HepG2 (cell line): ENCODE data around the gene DLG5. TPM values are rescaled to one million over a fixed set of nuclear protein-coding genes. Genes with fewer than 3 reads are reported as not detected.

ENCODE experiments used
- ATAC-seq: fragments of 200-7000 bp; cut with Tn5 transposase; 3 replicates; pipeline ENCODE4 v1.9.1; 2020; ENCODE audit warnings: mild to moderate bottlenecking, moderate library complexity
- BruUV-seq: library from RNA; stranded (reverse); fragments of 400-500 nt; replicated peaks from 2 replicates; lab custom pipeline; 2021; lab: Mats Ljungman, UMichigan
- CTCF ChIA-PET: fragments of 300-600 bp; formaldehyde crosslinking; extraction: SDS; loops from one replicate; lab custom pipeline; 2021; ENCODE audit warnings: low total read pairs, inconsistent platforms, low intra/inter-chr PET ratio; lab: Yijun Ruan, JAX
- POLR2A ChIA-PET: fragments of 350-600 bp; sonication (Branson Sonifier 250); formaldehyde crosslinking; loops from one replicate; lab custom pipeline; 2020; ENCODE audit warnings: antibody characterized with exemption, inconsistent platforms; lab: Yijun Ruan, JAX
- DNase-seq: peaks from one replicate; pipeline ENCODE4 v3.0.0-alpha.2; 2015; ENCODE audit warnings: low spot score
- FAIRE-seq: peaks from 3 replicates; lab custom pipeline; 2011; peaks lifted over from hg19 to GRCh38; lab: Jason Lieb, UNC
- H2AFZ ChIP-seq: one replicate; pipeline ENCODE4 v1.6.1; 2011; ENCODE audit warnings: low read length, inconsistent platforms
- H3K27ac ChIP-seq: fragments of 300-600 bp; 3 replicates; pipeline ENCODE4 v1.8.0; 2011; ENCODE audit warnings: mixed run types, mild to moderate bottlenecking, mixed read lengths, low read length, inconsistent platforms; ENCODE audit not compliant: insufficient read depth; ENCODE audit errors: extremely low read length
- H3K27me3 ChIP-seq, 2 experiments: fragments of 200-600 bp in 1 of 2; 2 replicates in 1 of 2; 3 replicates in 1 of 2; pipeline versions ENCODE4 v1.6.0 to v1.8.0; 2011; ENCODE audit warnings: low read length in 2 of 2, mild to moderate bottlenecking in 2 of 2, moderate library complexity in 2 of 2, inconsistent platforms in 1 of 2; ENCODE audit not compliant: insufficient read depth in 2 of 2, control insufficient read depth in 1 of 2
- H3K36me3 ChIP-seq, 2 experiments: fragments of 200-600 bp in 1 of 2; replicated peaks in 1 of 2; 2 replicates in 1 of 2; 3 replicates in 1 of 2; pipeline versions ENCODE4 v1.5.1 to v1.8.0; 2011; ENCODE audit warnings: low read length in 2 of 2, inconsistent platforms in 1 of 2; ENCODE audit not compliant: insufficient read depth in 2 of 2, control insufficient read depth in 1 of 2
- H3K4me1 ChIP-seq: 2 replicates; pipeline ENCODE4 v1.5.1; 2012; ENCODE audit warnings: low read length, inconsistent platforms; ENCODE audit not compliant: insufficient read depth
- H3K4me2 ChIP-seq: 2 replicates; pipeline ENCODE4 v1.6.0; 2011; ENCODE audit warnings: low read depth, low read length, inconsistent platforms
- H3K4me3 ChIP-seq, 3 experiments: fragments of 200-600 bp in 1 of 3; sonication (generic), shearing (Covaris generic) in 1 of 3; replicated peaks in 1 of 3; 2 replicates each; pipeline ENCODE4 v1.5.1; 2011 to 2016; ENCODE audit warnings: low read length in 3 of 3, inconsistent platforms in 2 of 3, low read depth in 2 of 3, mild to moderate bottlenecking in 2 of 3, control low read depth in 1 of 3, mixed read lengths in 1 of 3; ENCODE audit not compliant: insufficient read depth in 1 of 3
- H3K79me2 ChIP-seq: one replicate; pipeline ENCODE4 v1.6.1; 2011; ENCODE audit warnings: low read length, inconsistent platforms; ENCODE audit not compliant: insufficient read depth
- H3K9ac ChIP-seq: 2 replicates; pipeline ENCODE4 v1.6.0; 2011; ENCODE audit warnings: mild to moderate bottlenecking, low read depth, low read length, inconsistent platforms; ENCODE audit not compliant: insufficient read depth
- H3K9me3 ChIP-seq: 2 replicates; pipeline ENCODE4 v1.5.1; 2012; ENCODE audit warnings: mild to moderate bottlenecking, low read length
- H4K20me1 ChIP-seq: 2 replicates; pipeline ENCODE4 v1.6.0; 2011; ENCODE audit warnings: inconsistent platforms, mild to moderate bottlenecking, low read length, moderate library complexity; ENCODE audit not compliant: insufficient read depth
- BRCA1 ChIP-seq: sonication (generic); formaldehyde crosslinking; IDR thresholded peaks from 2 replicates; pipeline ENCODE4 v1.4.0; 2020; ENCODE audit warnings: missing genetic modification reagents
- CEBPB ChIP-seq: IDR thresholded peaks from 2 replicates; pipeline ENCODE4 v1.6.1; 2011; ENCODE audit warnings: low read depth, low read length, improper control_type of control experiment, borderline replicate concordance
- MAFF ChIP-seq: IDR thresholded peaks from 2 replicates; pipeline ENCODE4 v1.6.1; 2011; ENCODE audit warnings: low read depth, low read length, improper control_type of control experiment
- MAFK ChIP-seq, 2 experiments: IDR thresholded peaks in 1 of 2; conservative IDR thresholded peaks in 1 of 2; 2 replicates each; pipeline ENCODE4 v1.6.1; 2011; ENCODE audit warnings: improper control_type of control experiment in 2 of 2, low read length in 2 of 2
- NFKBIZ ChIP-seq: IDR thresholded peaks from 2 replicates; pipeline ENCODE4 v1.6.1; 2018; ENCODE audit warnings: missing genetic modification reagents, missing compliant biosample characterization
- WGBS: methylation state at CpG from one replicate; pipeline ENCODE4 v1.1.6; 2017; ENCODE audit warnings: low lambda C conversion rate; 5-methylcytosine and 5-hydroxymethylcytosine counted together
- in situ Hi-C: cut with HindIII; loops from 2 replicates; pipeline ENCODE4 v1.10.0; 2017; ENCODE audit warnings: low pct_unique_long_range_greater_than_20kb; ENCODE audit not compliant: extremely low pct_ligation_motif_present
- intact Hi-C: fragments of 100-400 bp; cut with micrococcal nuclease; formaldehyde crosslinking; loops from one replicate; pipeline ENCODE4 v1.10.0; 2022; ENCODE audit not compliant: unreplicated experiment
- polyA plus RNA-seq, 8 experiments: library from polyadenylated mRNA; depleted of rRNA in 3 of 8; stranded (reverse) in 7 of 8; unstranded in 1 of 8; fragments of >200 nt; fragmentation: Illumina TruSeq in 4 of 8; extraction: Trizol in 4 of 8; gene quantifications; 2 replicates each; pipeline versions ENCODE4 v1.2.1 to v1.2.3, GENCODE V29; 2011 to 2016; ENCODE audit warnings: low read depth in 4 of 8, missing spikeins in 1 of 8, mixed read lengths in 1 of 8; ENCODE audit not compliant: insufficient read depth in 1 of 8
- total RNA-seq, 5 experiments: library from RNA; depleted of rRNA; stranded (reverse); fragments of >200 nt; fragmentation: Illumina TruSeq; extraction: Trizol; gene quantifications; 2 replicates each; pipeline ENCODE4 v1.2.3, GENCODE V29; 2016; ENCODE audit warnings: low read depth in 1 of 5
- TF ChIP-seq, protein P1 (sequence below): sonication (generic); formaldehyde crosslinking; IDR thresholded peaks from 2 replicates; pipeline ENCODE4 v1.5.0; 2020; ENCODE audit warnings: mild to moderate bottlenecking, missing genetic modification reagents, borderline replicate concordance

Gene DLG5
- total and polyA plus RNA-seq, 2 of the 13 experiments (the other 11 are each of a cell fraction or from before 2014, with no cell fraction given) = 15.5 to 18.2 TPM

- TF ChIP-seq, protein P1, sequence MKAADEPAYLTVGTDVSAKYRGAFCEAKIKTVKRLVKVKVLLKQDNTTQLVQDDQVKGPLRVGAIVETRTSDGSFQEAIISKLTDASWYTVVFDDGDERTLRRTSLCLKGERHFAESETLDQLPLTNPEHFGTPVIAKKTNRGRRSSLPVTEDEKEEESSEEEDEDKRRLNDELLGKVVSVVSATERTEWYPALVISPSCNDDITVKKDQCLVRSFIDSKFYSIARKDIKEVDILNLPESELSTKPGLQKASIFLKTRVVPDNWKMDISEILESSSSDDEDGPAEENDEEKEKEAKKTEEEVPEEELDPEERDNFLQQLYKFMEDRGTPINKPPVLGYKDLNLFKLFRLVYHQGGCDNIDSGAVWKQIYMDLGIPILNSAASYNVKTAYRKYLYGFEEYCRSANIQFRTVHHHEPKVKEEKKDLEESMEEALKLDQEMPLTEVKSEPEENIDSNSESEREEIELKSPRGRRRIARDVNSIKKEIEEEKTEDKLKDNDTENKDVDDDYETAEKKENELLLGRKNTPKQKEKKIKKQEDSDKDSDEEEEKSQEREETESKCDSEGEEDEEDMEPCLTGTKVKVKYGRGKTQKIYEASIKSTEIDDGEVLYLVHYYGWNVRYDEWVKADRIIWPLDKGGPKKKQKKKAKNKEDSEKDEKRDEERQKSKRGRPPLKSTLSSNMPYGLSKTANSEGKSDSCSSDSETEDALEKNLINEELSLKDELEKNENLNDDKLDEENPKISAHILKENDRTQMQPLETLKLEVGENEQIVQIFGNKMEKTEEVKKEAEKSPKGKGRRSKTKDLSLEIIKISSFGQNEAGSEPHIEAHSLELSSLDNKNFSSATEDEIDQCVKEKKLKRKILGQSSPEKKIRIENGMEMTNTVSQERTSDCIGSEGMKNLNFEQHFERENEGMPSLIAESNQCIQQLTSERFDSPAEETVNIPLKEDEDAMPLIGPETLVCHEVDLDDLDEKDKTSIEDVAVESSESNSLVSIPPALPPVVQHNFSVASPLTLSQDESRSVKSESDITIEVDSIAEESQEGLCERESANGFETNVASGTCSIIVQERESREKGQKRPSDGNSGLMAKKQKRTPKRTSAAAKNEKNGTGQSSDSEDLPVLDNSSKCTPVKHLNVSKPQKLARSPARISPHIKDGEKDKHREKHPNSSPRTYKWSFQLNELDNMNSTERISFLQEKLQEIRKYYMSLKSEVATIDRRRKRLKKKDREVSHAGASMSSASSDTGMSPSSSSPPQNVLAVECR (CRISPR knock-in tag) = no peak
- no peak for TF ChIP-seq NFKBIZ (CRISPR knock-in tag)
These were observed 6.8 kb downstream of the DLG5 start (continued) for GRCh38 chr10:77919713-77920108.

DNA sequence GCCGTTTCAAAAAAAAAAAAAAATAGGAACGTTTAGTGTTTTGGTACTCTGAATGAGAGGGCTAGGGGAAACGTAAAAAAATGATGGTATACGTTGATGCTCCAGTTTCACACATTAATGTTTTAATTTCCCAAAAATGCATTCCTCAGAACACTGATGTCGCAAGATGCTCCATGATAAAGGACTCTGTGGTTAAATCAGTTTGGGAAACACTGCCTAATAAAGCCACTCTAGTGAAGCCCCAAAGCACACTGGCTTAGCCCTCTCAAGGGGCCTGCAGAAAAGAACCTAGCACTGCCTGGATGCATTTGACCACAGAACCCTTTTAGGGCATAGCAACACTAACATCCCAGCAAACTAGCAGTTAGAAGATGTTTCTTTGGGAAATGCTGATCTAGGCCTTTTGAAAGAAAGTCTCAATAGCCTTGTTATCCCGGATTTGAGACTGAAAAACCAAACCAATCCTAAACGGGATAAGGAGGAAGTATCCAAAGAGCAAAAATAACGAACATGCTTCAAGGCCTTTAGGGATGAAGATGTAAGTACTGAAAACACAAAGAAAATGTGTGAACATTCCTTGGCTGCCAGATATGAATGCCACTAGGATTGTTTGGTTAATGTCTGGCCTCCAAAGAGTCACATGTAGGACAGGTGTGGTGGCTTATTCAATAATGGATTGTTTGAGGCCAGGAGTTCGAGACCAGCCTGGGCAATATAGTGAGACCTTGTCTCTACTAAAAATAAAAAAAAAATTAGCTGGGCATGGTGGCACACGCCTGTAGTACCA, 11.0 kb downstream of the DLG5 start:
- H3K4me3 ChIP-seq = no peak overlapping the region
- FAIRE-seq (peak; percentile 21), ATAC-seq (no peak), DNase-seq (no peak)
- H3K4me2 ChIP-seq = no peak overlapping the region
- POLR2A ChIA-PET = no interaction called here
- peaks cover 70% of the 10 kb centered on the region for H3K79me2 ChIP-seq
- H3K27me3 ChIP-seq = no peaks in the 10 kb centered on the region
- intact Hi-C loops = no loop called here
- no peak overlapping the region for H3K9ac ChIP-seq
- in situ Hi-C loops = no loop called here
- no peaks in the 10 kb centered on the region for H3K9me3 ChIP-seq
- no TSS peak for BruUV-seq
- TF ChIP-seq MAFF (peak; percentile 42; the same call in 1 of the 2 replicates), BRCA1 (CRISPR knock-in tag) (no peak), CEBPB (peak; percentile 32; the same call in 1 of the 2 replicates), MAFK (conservative IDR thresholded peaks at IDR 0.05 in 1 of 2, IDR thresholded peaks at IDR 0.05 in 1 of 2; ENCODE audit: low read length in 2 of 2) (peak; percentile 41 to 72; a peak in 3 of 4 replicates)
- CTCF ChIA-PET = no interaction called here
- no peaks in the 10 kb centered on the region for H3K36me3 ChIP-seq
- peaks cover 61% of the 10 kb centered on the region for H3K4me1 ChIP-seq
- peaks cover 2% of the 10 kb centered on the region; the same call in 1 of the 2 replicates for H4K20me1 ChIP-seq
- 90% methylated on average over 10 of the region's 10 CpGs for WGBS
- H2AFZ ChIP-seq = no peak overlapping the region
- no peak overlapping the region for H3K27ac ChIP-seq
